Stimulated activated CD4-positive, alpha-beta T cell treated with anti-CD3 and anti-CD28 coated beads, TNF-alpha, amount 100 ng/mL, for 4 hours (primary cell): ENCODE results near the gene PMVK.

Source experiments
- DNase-seq, 3 experiments: peaks; one replicate each; pipeline ENCODE4 v3.0.0-alpha.2; 2020; ENCODE audit warnings: low read depth in 3 of 3

PMVK gene

DNA sequence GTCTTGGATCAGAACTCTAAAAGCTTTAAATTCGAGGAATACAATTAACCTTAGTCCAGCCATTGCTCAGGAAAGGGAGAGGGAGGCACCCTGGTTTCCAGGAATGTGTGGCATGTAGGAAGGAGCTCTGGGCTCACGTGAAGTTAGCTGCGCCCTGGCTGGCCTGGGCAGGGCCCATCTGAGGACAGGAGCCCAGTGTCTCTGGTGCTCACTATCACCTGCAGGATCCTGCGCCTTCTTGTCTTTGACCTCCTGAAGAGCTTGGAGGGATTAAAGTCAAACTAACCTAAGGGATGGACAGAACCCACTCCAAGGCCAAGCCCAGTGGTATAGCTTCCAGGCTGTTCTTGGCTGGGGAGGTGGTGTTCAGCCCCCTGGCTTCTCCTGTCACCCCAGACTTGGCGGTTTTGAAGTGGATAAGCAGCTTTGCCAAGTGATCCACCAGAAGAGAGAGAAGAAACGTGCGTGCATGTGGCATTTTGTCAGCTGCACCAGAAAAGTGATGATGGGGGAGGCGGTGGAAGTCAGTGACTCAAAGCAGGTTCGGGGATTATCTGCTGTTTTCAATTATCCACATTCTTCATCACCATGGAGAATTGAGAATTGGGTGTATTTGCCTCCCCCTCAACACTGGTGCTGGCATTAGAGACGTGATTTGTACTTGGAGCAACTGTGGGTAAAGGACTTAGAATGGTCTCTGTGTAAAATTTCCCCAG is 54.5 kb downstream of the PMVK start:
- DNase-seq: no peak

DNA sequence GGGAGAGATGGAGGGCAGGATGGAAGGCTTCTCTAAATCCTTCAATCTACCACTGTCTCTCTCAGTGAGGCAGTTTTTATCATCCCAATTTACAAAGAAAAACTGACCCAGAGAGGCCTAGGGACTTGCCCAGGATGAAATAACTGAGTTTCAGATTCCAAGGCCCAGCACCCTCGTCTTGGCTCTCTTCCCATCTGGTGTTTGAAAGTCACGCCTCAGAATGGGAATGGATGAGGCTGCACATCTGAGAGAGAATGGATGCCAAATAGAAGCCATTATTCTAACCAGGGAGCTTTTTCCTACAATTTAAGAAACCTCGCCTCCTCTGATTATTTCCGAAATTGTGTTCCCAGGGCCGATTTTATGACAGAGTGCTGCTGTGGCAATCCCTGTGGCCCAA is 55.8 kb downstream of the PMVK start:
- DNase-seq: no peak

DNA sequence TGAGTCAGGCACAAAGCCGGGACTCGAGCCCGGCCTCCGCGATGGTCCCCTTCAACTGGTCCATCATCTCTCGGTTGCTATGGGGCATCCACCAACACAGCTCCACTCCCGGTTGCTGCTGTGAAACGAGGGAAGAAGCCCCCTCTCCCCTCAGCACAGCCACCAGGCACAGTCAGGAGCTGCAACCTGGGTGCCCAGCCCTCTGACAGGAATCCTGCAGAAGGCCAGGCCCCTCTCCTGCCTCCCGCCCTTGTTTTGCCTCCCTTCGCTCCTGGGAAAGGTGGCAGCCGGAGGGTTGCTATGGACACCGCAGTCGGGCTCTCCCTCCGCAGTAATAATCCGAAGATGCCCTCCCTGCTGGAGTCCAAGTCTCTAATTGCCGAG is 57.5 kb downstream of the PMVK start:
- DNase-seq: no peak

DNA sequence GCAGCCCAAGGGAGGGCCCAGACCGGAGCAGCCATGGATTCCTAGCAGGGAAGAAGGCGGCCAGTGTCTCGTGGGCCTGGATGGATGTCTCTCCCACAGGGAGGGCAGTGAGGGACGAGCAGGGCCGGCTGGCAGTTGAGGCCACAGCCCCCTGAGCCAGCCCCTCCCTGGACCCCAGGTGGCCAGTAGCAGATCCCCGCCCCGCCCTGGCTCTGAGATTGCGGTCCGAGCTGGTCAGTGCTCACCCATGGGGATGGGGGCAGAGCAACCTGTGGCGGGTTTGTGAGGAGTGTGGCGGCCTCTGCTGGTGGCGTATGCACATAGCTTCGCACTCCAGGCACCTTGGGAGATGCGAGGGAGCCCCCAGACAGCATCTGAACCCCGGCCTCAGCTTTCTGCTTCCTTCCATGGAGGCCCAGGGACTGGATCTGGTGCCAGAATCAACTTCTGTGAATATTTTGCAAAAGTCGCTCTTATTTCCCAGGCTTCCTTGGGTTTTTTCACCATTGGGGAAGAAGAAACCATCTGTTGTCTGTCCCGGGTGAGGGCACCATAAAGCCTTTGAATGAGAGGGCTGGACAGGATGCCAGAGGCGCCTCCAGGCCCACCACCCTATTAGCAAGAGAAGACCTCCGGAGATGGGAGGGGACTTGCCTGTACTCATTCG is 58.0 kb downstream of the PMVK start:
- peak; percentile 56 to 60 (median 57) for DNase-seq

DNA sequence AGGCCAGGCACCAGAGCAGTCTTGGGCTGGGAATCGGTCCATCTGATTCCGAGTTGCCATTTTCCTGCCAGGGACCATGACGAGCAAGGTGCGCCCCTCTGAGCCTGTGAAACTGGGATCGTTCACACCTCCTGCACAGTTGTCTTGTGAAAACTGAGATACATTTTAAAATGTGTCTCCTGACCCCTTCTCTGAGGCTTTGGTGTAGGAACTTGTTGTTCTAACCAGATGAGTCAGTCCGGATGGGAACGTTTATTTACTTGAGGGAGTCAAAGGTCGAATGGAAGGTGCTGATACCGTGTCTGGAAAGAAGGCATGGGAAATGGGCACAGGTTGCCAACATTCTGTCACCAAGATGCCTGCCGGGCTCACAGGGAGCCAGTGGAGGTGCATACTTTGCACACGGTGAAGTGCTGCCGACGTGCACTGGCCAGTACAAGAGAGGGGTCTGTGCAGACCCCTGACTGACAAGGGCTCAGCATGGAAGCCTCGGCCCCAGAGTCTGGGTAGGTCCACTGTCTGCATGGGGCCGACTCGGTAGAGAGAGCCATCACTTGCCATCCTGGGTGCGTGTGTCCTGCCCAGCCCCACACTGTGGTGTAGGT is 59.0 kb downstream of the PMVK start:
- DNase-seq: no peak

DNA sequence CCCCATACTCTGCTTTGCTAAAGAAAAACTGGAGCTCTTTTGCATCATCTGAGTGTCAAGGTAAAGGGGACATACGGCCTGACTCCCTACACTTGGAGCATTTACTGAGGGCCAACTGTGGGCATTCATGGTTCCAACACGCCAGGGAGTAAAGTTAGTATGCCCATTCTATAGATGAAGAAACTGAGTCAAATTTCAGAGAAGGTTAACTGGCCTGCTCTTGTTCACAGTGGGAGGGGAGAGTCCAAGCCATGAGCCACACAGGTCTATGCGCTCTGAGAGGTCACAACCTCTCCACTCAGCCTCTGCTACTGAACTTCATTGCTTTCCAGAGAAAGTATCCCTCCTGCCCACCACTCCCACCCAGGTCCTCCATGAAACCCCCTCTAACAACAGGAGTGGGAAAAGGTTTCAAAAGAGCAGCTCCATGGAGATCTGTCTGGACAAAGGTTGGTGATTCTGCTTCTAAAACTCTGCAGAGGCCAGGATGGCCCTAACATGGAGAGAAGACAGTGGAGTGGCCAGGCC is 59.6 kb downstream of the PMVK start:
- DNase-seq: no peak
